HCT116 (cell line): ENCODE measurements around the gene RSPH6A. TPM values are rescaled to one million over a fixed set of nuclear protein-coding genes. Genes with fewer than 3 reads are reported as not detected.

Source experiments
- ATAC-seq: fragments of 200-7000 bp; cut with Tn5 transposase; 2 replicates; pipeline ENCODE4 v1.9.1; 2020; ENCODE audit warnings: mild to moderate bottlenecking, moderate library complexity
- BruUV-seq: library from RNA; stranded (reverse); fragments of 400-500 nt; replicated peaks from 2 replicates; lab custom pipeline; 2021; lab: Mats Ljungman, UMichigan
- CTCF ChIA-PET: fragments of 300-600 bp; sonication (Branson Sonifier 250); formaldehyde crosslinking; loops from one replicate; lab custom pipeline; 2021; ENCODE audit warnings: antibody characterized with exemption; lab: Charles Lee
- POLR2A ChIA-PET: fragments of 300-600, 350-600 bp; sonication (Branson Sonifier 250); formaldehyde crosslinking; loops from one replicate; lab custom pipeline; 2021; ENCODE audit warnings: antibody characterized with exemption; lab: Charles Lee
- RAD21 ChIA-PET, 2 experiments: fragments of 300-600 bp; sonication (Branson Sonifier 250); formaldehyde crosslinking; loops; one replicate each; lab custom pipeline; 2023; ENCODE audit warnings: low total read pairs in 2 of 2; ENCODE audit not compliant: uncharacterized antibody in 2 of 2, unreplicated experiment in 2 of 2, low non-redundant PET in 1 of 2; lab: Charles Lee
- DNase-seq: peaks from one replicate; pipeline ENCODE4 v3.0.0-alpha.2; 2010; ENCODE audit warnings: low read depth, low spot score
- H2AFZ ChIP-seq: fragments of 200-600 bp; shearing (Covaris generic), sonication (generic); 2 replicates; pipeline ENCODE4 v1.6.1; 2017; ENCODE audit warnings: low read depth, mixed run types, mixed read lengths, antibody characterized with exemption, low read length; ENCODE audit not compliant: poor library complexity, severe bottlenecking
- H3K27ac ChIP-seq: 2 replicates; pipeline ENCODE4 v1.5.1; 2012; ENCODE audit warnings: low read depth, low read length
- H3K27me3 ChIP-seq: fragments of 200-600 bp; sonication (generic); 2 replicates; pipeline ENCODE4 v1.6.1; 2016; ENCODE audit warnings: mixed run types, low read length, mixed read lengths; ENCODE audit not compliant: insufficient read depth
- H3K36me3 ChIP-seq, 2 experiments: fragments of 200-500 bp in 1 of 2; fragments of 200-600 bp in 1 of 2; sonication (Bioruptor generic) in 1 of 2; sonication (generic) in 1 of 2; 2 replicates each; pipeline versions ENCODE4 v1.5.1 to v1.6.1; 2014 to 2016; ENCODE audit warnings: low read length in 2 of 2, inconsistent platforms in 1 of 2, mixed read lengths in 1 of 2, mixed run types in 1 of 2; ENCODE audit not compliant: insufficient read depth in 2 of 2, control insufficient read depth in 1 of 2
- H3K4me1 ChIP-seq, 2 experiments: fragments of 200-600 bp in 1 of 2; sonication (generic) in 1 of 2; 2 replicates each; pipeline versions ENCODE4 v1.5.1 to v1.6.1; 2012 to 2017; ENCODE audit warnings: low read length in 2 of 2, inconsistent platforms in 1 of 2, mild to moderate bottlenecking in 1 of 2, mixed read lengths in 1 of 2, mixed run types in 1 of 2, moderate library complexity in 1 of 2; ENCODE audit not compliant: insufficient read depth in 2 of 2, control insufficient read depth in 1 of 2
- H3K4me2 ChIP-seq: fragments of 200-600 bp; sonication (generic); 2 replicates; pipeline ENCODE4 v1.6.1; 2017; ENCODE audit warnings: mixed run types, low read length, mixed read lengths
- H3K4me3 ChIP-seq, 2 experiments: fragments of 200-600 bp in 1 of 2; sonication (generic) in 1 of 2; replicated peaks in 1 of 2; 2 replicates each; pipeline ENCODE4 v1.5.1; 2011 to 2016; ENCODE audit warnings: low read length in 2 of 2, control low read depth in 1 of 2, low read depth in 1 of 2, mild to moderate bottlenecking in 1 of 2, mixed read lengths in 1 of 2, mixed run types in 1 of 2
- H3K79me2 ChIP-seq: fragments of 200-600 bp; sonication (generic); 2 replicates; pipeline ENCODE4 v1.6.1; 2017; ENCODE audit warnings: mild to moderate bottlenecking, mixed run types, low read length, moderate library complexity, mixed read lengths; ENCODE audit not compliant: insufficient read depth
- H3K9ac ChIP-seq: fragments of 200-600 bp; sonication (generic); 2 replicates; pipeline ENCODE4 v1.6.1; 2016; ENCODE audit warnings: low read length, mixed read lengths
- H3K9me2 ChIP-seq: fragments of 200-600 bp; sonication (generic), shearing (Covaris generic); 2 replicates; pipeline ENCODE4 v1.6.1; 2017; ENCODE audit warnings: mixed run types, mild to moderate bottlenecking, moderate library complexity; ENCODE audit not compliant: insufficient read depth
- H3K9me3 ChIP-seq, 2 experiments: fragments of 200-500 bp in 1 of 2; fragments of 200-600 bp in 1 of 2; sonication (Bioruptor generic) in 1 of 2; sonication (generic) in 1 of 2; 2 replicates each; pipeline ENCODE4 v1.6.1; 2014 to 2017; ENCODE audit warnings: low read length in 2 of 2, mixed read lengths in 2 of 2, inconsistent platforms in 1 of 2, low read depth in 1 of 2, mild to moderate bottlenecking in 1 of 2, mixed run types in 1 of 2, moderate library complexity in 1 of 2; ENCODE audit not compliant: control insufficient read depth in 1 of 2, insufficient read depth in 1 of 2
- H4K20me1 ChIP-seq: fragments of 200-600 bp; sonication (generic), shearing (Covaris generic); 2 replicates; pipeline ENCODE4 v1.6.1; 2017; ENCODE audit warnings: mixed run types, mild to moderate bottlenecking, moderate library complexity; ENCODE audit not compliant: insufficient read depth
- CBX3 ChIP-seq: IDR thresholded peaks from 2 replicates; pipeline ENCODE4 v1.6.1; 2012; ENCODE audit warnings: low read depth
- EGR1 ChIP-seq: IDR thresholded peaks from 2 replicates; pipeline ENCODE4 v1.6.1; 2012; ENCODE audit warnings: low read depth
- ELF1 ChIP-seq: IDR thresholded peaks from 2 replicates; pipeline ENCODE4 v1.6.1; 2012; ENCODE audit warnings: low read depth, borderline replicate concordance
- FOSL1 ChIP-seq: IDR thresholded peaks from 2 replicates; pipeline ENCODE4 v1.6.1; 2012; ENCODE audit warnings: low read depth
- JUND ChIP-seq: IDR thresholded peaks from 2 replicates; pipeline ENCODE4 v1.6.1; 2012
- RAD21 ChIP-seq: IDR thresholded peaks from 2 replicates; pipeline ENCODE4 v1.6.1; 2012; ENCODE audit warnings: low read depth, mild to moderate bottlenecking
- SP1 ChIP-seq: IDR thresholded peaks from 2 replicates; pipeline ENCODE4 v1.6.1; 2012; ENCODE audit warnings: low read depth
- SRF ChIP-seq: IDR thresholded peaks from 2 replicates; pipeline ENCODE4 v1.6.1; 2012; ENCODE audit warnings: low read depth
- TCF7L2 ChIP-seq: IDR thresholded peaks from 2 replicates; pipeline ENCODE4 v1.7.0; 2011; ENCODE audit warnings: borderline replicate concordance, inconsistent platforms; ENCODE audit not compliant: insufficient read depth, insufficient read length; ENCODE audit errors: extremely low read depth
- YY1 ChIP-seq: IDR thresholded peaks from 2 replicates; pipeline ENCODE4 v1.6.1; 2011; ENCODE audit warnings: low read length, low read depth, moderate library complexity, mild to moderate bottlenecking; ENCODE audit not compliant: insufficient replicate concordance; ENCODE audit errors: extremely low read depth
- ZFX ChIP-seq: fragments of 450-650 bp; IDR thresholded peaks from 2 replicates; pipeline ENCODE4 v1.6.1; 2017
- intact Hi-C: fragments of 100-400 bp; cut with micrococcal nuclease; formaldehyde crosslinking; loops from 2 replicates; pipeline ENCODE4 v1.10.0; 2022
- total RNA-seq: library from RNA; stranded (reverse); gene quantifications from one replicate; pipeline ENCODE4 v1.2.1, GENCODE V29; 2021; ENCODE audit not compliant: unreplicated experiment
- TF ChIP-seq, protein P1 (sequence below): IDR thresholded peaks from 2 replicates; pipeline ENCODE4 v1.6.1; 2012; ENCODE audit warnings: low read depth
- TF ChIP-seq, protein P2 (sequence below): IDR thresholded peaks from 2 replicates; pipeline ENCODE4 v1.6.1; 2011; ENCODE audit warnings: mild to moderate bottlenecking, low read length, moderate library complexity; ENCODE audit not compliant: insufficient replicate concordance; ENCODE audit errors: extremely low read depth
- TF ChIP-seq, protein P3 (sequence below): IDR thresholded peaks from 2 replicates; pipeline ENCODE4 v1.6.1; 2012

RSPH6A gene
- total RNA-seq, 1 experiment from 2014 or later = 0.57 TPM

DNA sequence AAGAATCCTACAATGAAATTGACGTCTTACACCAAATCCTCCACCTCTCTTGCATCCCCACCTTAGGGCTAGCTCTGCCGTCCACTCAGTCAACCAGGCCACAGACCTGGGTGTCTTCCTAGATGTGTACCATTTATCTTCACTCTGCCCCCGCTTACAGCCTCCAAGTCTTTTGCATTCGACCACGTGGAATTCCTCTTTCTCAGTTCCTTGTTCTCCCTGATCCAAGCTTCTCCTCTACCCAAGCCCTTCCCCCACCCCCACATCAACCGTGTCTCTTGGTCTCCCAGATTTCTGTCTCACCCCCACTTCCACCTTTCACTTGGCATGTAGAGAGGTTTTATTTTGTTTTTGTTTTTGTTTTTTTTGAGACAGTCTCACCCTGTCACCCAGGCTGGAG is 21.2 kb downstream of the RSPH6A start:
- H3K27me3 ChIP-seq = no peaks in the 10 kb centered on the region
- H4K20me1 ChIP-seq = no peaks in the 10 kb centered on the region
- no peak overlapping the region for H3K9ac ChIP-seq
- H3K36me3 ChIP-seq = peaks cover 5 to 7% of the 10 kb centered on the region in 2 experiments; a peak in 2 of 4 replicates
- TF ChIP-seq YY1 (no peak), ELF1 (no peak), EGR1 (no peak), ZFX (no peak), SP1 (no peak), TCF7L2 (no peak), SRF (no peak), JUND (no peak), RAD21 (no peak), FOSL1 (no peak), CBX3 (no peak)
- TF ChIP-seq, protein P1, sequence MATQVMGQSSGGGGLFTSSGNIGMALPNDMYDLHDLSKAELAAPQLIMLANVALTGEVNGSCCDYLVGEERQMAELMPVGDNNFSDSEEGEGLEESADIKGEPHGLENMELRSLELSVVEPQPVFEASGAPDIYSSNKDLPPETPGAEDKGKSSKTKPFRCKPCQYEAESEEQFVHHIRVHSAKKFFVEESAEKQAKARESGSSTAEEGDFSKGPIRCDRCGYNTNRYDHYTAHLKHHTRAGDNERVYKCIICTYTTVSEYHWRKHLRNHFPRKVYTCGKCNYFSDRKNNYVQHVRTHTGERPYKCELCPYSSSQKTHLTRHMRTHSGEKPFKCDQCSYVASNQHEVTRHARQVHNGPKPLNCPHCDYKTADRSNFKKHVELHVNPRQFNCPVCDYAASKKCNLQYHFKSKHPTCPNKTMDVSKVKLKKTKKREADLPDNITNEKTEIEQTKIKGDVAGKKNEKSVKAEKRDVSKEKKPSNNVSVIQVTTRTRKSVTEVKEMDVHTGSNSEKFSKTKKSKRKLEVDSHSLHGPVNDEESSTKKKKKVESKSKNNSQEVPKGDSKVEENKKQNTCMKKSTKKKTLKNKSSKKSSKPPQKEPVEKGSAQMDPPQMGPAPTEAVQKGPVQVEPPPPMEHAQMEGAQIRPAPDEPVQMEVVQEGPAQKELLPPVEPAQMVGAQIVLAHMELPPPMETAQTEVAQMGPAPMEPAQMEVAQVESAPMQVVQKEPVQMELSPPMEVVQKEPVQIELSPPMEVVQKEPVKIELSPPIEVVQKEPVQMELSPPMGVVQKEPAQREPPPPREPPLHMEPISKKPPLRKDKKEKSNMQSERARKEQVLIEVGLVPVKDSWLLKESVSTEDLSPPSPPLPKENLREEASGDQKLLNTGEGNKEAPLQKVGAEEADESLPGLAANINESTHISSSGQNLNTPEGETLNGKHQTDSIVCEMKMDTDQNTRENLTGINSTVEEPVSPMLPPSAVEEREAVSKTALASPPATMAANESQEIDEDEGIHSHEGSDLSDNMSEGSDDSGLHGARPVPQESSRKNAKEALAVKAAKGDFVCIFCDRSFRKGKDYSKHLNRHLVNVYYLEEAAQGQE = no peak
- TF ChIP-seq, protein P2, sequence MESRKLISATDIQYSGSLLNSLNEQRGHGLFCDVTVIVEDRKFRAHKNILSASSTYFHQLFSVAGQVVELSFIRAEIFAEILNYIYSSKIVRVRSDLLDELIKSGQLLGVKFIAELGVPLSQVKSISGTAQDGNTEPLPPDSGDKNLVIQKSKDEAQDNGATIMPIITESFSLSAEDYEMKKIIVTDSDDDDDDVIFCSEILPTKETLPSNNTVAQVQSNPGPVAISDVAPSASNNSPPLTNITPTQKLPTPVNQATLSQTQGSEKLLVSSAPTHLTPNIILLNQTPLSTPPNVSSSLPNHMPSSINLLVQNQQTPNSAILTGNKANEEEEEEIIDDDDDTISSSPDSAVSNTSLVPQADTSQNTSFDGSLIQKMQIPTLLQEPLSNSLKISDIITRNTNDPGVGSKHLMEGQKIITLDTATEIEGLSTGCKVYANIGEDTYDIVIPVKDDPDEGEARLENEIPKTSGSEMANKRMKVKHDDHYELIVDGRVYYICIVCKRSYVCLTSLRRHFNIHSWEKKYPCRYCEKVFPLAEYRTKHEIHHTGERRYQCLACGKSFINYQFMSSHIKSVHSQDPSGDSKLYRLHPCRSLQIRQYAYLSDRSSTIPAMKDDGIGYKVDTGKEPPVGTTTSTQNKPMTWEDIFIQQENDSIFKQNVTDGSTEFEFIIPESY = no peak
- TF ChIP-seq, protein P3, sequence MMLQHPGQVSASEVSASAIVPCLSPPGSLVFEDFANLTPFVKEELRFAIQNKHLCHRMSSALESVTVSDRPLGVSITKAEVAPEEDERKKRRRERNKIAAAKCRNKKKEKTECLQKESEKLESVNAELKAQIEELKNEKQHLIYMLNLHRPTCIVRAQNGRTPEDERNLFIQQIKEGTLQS = no peak
- no peak overlapping the region for H3K4me3 ChIP-seq
- intact Hi-C loops = no loop called here
- H3K9me3 ChIP-seq = no peaks in the 10 kb centered on the region
- DNase-seq (no peak), ATAC-seq (no peak)
- ChIA-PET RAD21 (no interaction called here), CTCF (no interaction called here), POLR2A (no interaction called here)
- no peak overlapping the region for H2AFZ ChIP-seq
- no TSS peak for BruUV-seq
- no peaks in the 10 kb centered on the region for H3K9me2 ChIP-seq
- H3K27ac ChIP-seq = no peak overlapping the region
- no peak overlapping the region for H3K4me2 ChIP-seq
- peaks cover 19% of the 10 kb centered on the region for H3K79me2 ChIP-seq
- peaks cover 12 to 22% of the 10 kb centered on the region in 2 experiments; a peak in 3 of 4 replicates for H3K4me1 ChIP-seq
